ENCODE measurements around the gene EPN1. TPM values are rescaled to one million over a fixed set of nuclear protein-coding genes. Genes with fewer than 3 reads are reported as not detected.

The EPN1 gene
- total and polyA plus RNA-seq, 2 of the 8 experiments (the other 6 are each of a cell fraction or from before 2014, with no cell fraction given), result 49.6 to 200 TPM

DNA sequence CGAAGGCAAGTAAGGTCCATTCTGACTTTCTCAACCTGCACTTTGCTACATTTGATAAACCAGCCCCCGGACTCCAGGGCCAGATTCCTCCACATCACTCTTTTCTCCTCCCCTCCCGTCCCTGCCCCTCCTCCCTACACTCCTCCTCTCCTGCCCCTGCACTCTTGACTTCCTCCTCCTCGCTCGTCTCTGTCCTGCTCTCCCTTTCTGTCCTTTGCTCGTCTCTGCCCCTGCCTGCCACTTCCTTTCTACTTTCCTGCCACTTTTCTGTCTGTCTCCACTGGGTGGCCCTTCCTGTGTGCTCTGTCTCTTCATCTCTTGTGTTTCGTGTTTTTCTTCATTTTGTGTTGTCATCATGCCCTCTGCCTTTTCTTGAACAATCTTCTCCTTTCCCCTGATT, 13.2 kb upstream of the EPN1 start (continued):
- TF ChIP-seq, protein P1, sequence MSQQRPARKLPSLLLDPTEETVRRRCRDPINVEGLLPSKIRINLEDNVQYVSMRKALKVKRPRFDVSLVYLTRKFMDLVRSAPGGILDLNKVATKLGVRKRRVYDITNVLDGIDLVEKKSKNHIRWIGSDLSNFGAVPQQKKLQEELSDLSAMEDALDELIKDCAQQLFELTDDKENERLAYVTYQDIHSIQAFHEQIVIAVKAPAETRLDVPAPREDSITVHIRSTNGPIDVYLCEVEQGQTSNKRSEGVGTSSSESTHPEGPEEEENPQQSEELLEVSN (IDR thresholded peaks at IDR 0.05), result no peak
- TF ChIP-seq TBP (IDR thresholded peaks at IDR 0.05; ENCODE audit: low read depth, low read length) (no peak), ZNF274 (IDR thresholded peaks at IDR 0.05; ENCODE audit: borderline replicate concordance, extremely low read depth, low read length) (no peak), SIX5 (IDR thresholded peaks at IDR 0.05; ENCODE audit: low read depth, low read length) (no peak), RXRA (IDR thresholded peaks at IDR 0.05; ENCODE audit: insufficient read depth, low read depth, low read length) (no peak), POLR2AphosphoS5 (IDR thresholded peaks at IDR 0.05; ENCODE audit: low read depth, low read length) (no peak), TAF1 (IDR thresholded peaks at IDR 0.05; ENCODE audit: low read depth, low read length) (no peak), YY1 (IDR thresholded peaks at IDR 0.05; ENCODE audit: low read depth, low read length) (no peak), SP2 (IDR thresholded peaks at IDR 0.05; ENCODE audit: low read length) (no peak), NANOG (IDR thresholded peaks at IDR 0.05; ENCODE audit: insufficient read depth, low read depth, low read length, poor library complexity, severe bottlenecking) (no peak)

Measured in H1 (cell line).